ENCODE data around the gene BHLHE23.

The BHLHE23 gene

GRCh38 chr20:63007646-63008488 lies 1.1 kb upstream of the BHLHE23 start:
- DNase-seq: no peak

DNA sequence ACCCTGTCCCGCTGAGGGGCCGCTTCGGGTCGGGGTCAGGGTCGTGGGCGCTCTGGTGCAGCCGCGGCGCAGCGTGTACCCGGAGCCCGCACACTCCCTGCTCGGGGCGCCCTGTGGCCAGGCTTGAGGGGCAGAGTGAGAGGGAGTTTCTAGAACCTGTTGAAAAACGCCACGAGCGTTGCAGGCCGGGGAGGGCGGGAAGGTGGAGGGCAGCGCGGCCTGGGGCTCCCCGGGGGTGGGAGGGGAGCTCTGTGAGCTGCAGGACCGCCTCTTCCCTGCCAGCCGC lies 539 bp upstream of the BHLHE23 start:
- DNase-seq: no peak

GRCh38 chr20:63005862-63006539 lies 763 bp downstream of the BHLHE23 start:
- no peak for DNase-seq

- DNase-seq: no peak
These were observed 1.4 kb downstream of the BHLHE23 start for GRCh38 chr20:63005365-63005861.

GRCh38 chr20:63004607-63005364 lies 2.0 kb downstream of the BHLHE23 start:
- DNase-seq: no peak

DNA sequence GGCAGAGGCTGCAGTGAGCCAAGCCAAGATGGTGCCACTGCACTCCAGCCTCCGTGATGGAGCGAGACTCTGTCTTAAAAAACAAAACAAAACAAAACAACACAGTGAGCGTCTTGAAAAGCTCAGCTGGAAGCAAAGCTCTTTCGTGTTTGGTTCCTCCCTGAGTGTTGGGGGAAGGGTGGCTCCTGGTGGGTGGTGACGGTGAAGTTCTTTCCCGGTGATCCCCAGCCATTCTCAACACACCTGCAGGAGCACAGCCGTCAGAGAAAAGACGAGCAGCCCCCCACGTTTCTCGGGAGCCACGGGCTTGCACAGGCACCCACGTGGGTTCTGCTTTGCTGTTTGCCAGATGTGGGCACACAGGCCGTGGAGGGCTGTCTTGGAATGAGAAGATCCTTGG lies 3.2 kb downstream of the BHLHE23 start:
- DNase-seq: no peak

- DNase-seq: no peak
These were observed 4.3 kb downstream of the BHLHE23 start for GRCh38 chr20:63002511-63002910.

GRCh38 chr20:63000958-63001357 lies 5.8 kb downstream of the BHLHE23 start:
- no peak for DNase-seq

GRCh38 chr20:63000036-63000435 lies 6.7 kb downstream of the BHLHE23 start:
- DNase-seq: no peak

- no peak for DNase-seq
These were observed 7.2 kb downstream of the BHLHE23 start for GRCh38 chr20:62999580-62999979.

GRCh38 chr20:62998449-62998848 lies 8.3 kb downstream of the BHLHE23 start:
- DNase-seq: no peak

DNA sequence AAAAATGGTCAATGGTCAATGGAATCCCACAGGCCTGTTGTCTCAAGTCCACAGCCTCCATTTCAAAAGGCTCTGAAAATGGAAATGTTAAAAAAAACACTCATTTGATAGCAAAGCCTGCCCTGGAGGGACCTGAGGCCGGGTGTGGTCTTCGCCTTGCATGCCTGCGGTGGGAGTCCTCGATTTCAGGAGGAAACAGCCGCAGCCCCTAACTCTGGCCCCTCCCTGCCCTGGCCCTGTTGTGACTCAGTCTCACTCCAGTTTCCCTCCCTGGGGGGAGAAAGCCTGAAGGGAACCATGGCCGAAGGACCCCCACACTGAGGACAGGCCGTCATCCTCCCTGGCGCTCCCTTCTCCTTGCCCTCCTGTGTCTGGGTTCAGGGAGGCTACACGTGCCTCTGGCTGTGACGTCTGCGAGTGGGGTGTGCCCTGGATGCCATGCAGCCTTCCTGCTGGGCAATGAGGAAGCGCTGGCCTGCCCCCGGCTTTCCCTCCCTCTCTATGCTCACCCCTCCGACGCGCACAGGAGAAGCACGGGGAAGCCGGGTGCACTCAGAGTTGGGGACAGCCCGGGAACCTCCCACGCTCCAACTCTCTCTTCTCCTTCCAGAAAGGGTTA lies 9.2 kb downstream of the BHLHE23 start:
- no peak for DNase-seq

DNA sequence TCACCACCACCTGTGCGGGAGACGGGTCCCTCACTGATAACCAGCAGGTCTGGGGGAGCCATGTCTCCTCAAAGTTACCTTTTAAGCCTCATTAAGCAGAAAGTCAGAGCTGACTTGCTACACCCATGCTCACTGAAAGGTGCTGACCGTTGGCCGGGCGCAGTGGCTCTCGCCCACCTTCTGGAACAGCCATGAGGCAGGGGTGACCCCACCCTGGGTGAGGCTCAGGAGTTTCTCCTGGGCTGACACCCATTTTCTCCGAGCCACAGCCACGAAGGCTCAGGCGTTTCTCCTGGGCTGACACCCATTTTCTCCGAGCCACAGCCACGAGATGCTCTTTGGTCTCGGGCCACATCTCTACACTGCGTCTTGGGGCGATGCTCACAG lies 10.2 kb downstream of the BHLHE23 start:
- no peak for DNase-seq

- DNase-seq: no peak
These were observed 10.7 kb downstream of the BHLHE23 start for GRCh38 chr20:62995898-62996595.

GRCh38 chr20:62995481-62995880 lies 11.3 kb downstream of the BHLHE23 start:
- DNase-seq: no peak

DNA sequence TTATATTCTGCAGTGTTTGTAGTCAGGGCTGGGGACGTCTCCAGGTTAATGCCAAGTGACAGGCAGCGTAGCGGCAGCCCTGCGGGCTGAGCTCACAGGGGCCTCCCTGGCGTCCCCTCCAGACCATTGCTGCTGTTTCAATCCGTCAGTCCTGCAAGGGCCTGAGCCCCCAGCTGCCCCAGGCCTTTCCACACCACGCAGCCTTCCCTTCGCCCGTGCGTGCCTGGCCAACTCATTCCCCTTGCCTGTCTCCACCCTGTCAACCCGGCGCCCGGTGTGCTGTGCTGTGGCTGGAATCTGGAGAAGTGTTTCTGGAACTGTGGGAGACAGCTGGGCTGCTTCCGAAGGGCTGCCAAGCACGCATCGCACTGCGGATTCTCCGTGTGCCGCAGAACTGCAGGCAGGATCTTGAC lies 11.9 kb downstream of the BHLHE23 start:
- DNase-seq: no peak

DNA sequence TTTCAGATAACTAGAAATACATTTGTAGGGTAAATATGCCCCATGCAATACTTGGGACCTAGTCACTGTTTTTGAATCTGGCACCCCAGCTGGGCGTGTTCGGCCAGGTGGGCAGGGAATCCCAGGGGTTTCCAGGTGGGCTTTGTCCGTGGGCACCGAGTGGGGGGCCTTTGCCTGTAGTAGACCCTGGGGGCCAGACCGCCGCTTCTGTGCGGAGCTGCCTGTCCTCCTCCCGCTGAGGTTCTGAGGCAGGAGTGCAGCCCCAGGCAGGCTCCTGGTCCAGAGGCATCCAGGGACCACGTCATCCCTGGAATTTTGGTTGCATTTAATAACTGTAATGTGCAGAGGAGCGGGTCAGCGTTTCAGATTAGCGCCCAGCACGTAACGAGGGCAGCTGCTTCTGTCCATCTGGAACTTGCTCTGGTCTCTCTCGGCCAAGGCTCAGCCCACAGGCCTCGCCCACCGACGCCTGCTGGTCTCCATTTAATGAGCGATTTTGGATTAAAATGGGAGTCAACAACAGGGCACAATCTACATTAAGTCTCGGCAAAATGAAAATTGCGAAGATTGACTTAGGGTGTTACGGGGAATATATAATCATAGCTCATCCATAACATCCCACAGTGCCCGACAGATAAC lies 12.8 kb downstream of the BHLHE23 start:
- no peak for DNase-seq

GRCh38 chr20:62991863-62992262 lies 14.9 kb downstream of the BHLHE23 start:
- DNase-seq: no peak

- DNase-seq: no peak
These were observed 15.5 kb downstream of the BHLHE23 start for GRCh38 chr20:62991196-62991807.

DNA sequence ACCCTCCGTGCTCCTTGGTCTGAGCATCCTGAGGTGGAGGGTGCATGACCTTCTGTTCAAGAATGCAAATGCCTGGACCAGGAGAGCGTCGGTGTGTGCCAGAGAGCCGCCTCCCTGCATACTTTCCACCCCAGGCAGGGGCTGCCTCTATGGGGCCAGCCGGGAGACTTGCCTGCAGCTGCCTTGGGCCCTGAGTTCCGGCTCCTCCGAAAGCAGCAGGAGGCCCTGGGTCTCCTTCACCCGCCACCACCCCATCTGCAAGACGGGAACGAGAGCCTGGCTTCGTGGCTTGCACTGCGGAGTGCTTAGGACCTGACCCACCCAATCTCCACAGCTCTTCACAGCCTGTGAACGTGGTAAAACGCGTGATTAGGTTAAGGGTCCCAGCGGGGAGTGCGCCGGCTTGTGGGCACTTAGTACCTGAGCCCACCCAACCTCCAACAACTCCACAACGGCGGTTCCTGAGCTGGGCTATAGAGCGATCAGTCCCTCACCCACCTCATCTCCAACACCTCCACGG lies 16.4 kb downstream of the BHLHE23 start:
- no peak for DNase-seq

GRCh38 chr20:62989201-62989601 lies 17.6 kb downstream of the BHLHE23 start:
- no peak for DNase-seq

Data from right forelimb (tissue), 1 donor.